HG02870 (cell line): ENCODE data around the gene EIF3L.
"Not testable (repeated sequence)": the region's sequence is repeated elsewhere in the genome, so short reads cannot be mapped to it uniquely, and the experiment has no call there.

Experiments used
- ATAC-seq: cut with Tn5 transposase; IDR thresholded peaks from one replicate; pipeline ENCODE4 v1.9.1; 2021; ENCODE audit warnings: mild to moderate bottlenecking, moderate library complexity; ENCODE audit not compliant: unreplicated experiment

EIF3L gene

DNA sequence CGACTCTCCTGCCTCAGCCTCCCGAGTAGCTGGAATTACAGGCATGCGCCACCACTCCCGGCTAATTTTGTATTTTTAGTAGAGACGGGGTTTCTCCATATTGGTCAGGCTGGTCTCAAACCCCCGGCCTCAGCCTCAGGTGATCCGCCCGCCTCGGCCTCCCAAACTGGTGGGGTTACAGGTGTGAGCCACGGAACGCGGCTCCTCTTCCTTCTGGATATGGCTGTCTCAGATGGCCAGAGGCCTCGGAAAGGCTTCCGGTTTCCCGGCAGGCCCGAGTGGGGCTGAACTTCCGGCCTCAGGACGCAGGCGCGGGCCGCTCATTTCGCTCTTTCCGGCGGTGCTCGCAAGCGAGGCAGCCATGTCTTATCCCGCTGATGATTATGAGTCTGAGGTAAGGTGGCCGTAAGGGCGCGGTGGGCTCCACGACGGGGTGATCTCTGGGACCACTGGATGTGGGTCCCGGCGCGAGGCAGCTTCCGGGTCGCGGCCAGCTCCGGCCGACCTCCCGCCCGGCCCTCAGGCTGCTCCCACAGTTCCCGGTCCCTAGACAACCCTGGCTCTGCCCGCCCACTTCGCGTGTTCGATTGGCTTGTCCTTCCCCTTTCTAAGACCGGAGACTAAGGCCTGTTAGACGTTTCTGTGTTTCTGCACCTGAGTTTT is at the start of gene EIF3L:
Gene EIF3L, plus strand, starts transcription at position 331 of the 663 bp plus-strand sequence. Its CDS starts 31 bp downstream, at position 362.
- peak; percentile 53 for ATAC-seq

DNA sequence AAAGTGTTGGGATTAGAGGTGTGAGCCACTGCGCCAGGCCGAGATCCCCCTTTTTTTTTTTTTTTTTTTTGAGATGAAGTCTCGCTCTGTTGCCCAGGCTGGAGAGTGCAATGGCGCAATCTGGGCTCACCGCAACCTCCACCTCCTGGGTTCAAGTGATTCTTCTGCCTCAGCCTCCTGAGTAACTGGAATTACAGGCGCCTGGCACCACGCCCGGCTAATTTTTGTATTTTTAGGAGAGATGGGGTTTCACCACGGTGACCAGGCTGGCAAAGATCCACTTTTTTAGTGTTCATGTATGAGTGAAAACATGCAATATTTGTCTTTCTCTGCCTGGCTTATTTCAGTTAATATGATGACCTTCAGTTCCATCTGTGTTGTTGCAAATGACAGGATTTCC is 49.2 kb upstream of the EIF3L start:
- ATAC-seq: not testable (repeated sequence)

DNA sequence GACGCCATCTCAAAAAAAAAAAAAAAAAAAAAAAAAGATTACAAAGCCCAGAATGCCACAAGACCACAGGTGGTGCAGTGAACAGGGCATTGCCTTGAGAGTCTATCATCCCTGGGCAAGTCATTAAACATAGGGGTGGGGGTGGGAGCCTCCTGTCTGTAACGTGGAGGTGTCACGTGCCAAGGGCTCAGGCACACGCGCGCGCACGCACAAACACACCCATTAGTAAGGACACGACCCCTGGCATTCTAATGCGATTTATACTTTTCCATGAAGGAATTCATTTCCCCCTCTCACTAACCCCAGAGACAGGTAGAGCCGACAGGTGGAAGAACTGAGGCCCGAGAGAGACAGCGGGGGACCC is 47.3 kb upstream of the EIF3L start:
- no peak for ATAC-seq

DNA sequence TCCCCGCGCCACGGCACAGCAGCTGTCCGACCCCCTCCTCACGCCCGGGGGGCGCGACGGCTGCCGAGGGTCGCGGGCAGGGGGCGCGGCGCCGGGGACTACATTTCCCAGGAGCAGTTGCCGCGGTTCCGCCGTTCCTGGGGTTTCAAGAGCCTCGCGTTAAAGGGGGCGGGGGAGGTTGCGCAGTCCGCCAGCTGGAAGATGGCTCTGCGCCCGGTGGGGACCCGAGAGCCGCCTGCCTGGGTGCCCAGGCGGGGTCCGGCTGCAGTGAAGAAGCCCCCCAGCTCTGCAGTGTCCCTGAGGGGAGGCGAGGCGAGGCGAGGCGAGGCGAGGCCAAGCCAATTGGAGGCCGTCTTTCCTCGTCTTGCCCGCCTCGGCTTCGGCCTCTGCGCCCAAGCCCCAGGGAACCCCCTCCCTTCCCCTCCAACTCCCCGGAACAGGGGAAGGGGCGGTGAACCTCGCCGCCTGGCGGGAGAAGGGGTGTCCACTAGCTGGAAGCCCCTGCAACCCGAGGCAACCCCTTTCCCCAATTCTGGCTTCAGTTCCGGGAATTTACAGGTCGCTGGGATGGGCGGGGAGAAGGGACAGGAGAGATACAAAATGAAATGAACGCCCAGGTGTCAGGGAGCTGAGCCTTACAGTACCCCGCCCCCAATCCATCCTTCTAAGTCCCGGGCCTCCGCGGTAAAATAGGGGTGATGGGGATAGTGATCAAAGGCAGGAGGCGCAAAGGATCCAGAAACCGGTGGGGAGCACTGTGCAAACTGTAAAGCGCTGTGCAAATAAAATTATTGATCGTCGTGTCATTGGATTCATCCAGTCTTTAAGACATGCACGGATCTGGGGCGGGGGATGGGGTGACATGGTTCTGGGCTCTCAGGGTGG is 46.7 kb upstream of the EIF3L start:
- ATAC-seq: no peak

DNA sequence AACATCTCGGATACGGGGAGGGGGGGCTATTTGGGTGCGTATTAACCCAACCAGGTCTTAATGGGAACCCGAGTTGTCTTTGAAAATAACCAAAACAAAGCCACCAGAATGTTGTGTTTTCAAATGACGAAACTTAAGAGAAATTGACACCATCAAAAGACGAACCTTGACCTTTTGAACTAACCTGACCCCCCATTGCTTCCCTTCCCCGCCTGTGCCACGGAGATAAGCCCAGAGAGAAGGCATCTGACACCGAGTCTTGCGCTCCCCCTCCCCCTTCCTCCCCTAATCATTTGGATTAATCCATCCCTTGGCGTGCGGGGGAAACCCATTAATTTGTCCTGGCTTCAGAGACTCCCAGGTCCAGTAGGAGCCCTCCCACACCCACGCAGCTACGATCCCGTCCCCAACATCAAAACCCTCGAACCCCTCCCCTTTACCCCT is 46.0 kb upstream of the EIF3L start:
- ATAC-seq: no peak

DNA sequence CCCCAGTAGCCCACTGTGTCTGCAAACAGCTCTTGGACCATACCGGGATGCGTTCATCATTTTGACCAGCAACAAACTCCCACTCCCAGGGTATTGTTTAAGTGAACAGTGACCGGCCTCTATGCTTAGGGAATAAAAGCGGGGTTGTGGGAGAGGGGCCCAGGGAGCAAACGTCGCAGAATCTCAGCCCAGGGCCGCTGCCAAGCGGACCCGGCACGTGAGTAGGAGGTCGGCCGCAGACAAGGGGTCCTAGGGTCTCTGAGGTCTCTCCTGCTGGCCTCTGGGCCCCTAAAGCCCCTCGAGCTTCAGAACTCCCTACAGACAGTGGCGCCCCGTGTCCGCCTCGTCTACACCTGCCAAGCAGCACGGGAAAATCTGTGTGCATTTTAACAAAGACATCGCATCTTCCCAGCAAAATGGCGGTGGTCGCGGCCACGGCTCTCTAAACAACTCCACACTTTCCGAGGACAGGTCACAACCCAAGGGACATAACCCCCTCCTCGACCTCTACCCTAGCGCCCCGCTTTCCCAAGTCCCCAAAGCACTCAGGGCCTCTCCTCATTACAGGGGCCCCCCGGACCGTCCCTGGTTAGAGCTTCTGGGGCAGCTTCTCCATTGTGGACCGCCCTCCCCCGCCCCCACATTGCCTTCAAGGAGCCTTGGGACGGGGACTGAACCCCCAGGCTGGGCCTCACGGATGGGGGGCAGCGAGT is 45.4 kb upstream of the EIF3L start:
- no peak for ATAC-seq

DNA sequence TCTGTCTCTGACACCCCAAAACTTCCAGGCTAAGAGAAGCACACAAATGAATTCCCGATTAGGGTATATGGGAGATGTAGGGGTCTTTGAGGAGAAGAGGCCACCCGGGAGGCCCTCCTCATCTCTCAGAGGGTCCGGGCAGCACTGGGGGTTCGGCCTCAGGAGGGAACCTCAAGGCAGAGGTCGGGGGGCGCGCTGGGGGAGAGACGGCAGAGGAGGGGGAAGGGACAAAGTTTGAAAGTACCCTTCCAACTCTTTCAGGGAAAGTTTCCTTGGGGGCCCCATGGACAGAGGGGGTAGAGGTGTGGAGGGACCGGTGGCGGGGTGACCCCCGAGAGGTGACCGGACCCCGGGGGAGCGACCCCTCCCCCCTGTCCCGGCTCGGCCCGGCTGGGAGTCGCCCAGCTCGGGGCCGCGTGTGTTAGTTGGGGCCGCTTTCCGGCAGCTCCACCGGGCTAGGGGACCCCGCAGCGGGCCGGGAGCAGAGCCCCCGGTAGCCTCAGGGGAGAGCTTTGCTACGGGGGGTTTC is 44.8 kb upstream of the EIF3L start:
- no peak for ATAC-seq

DNA sequence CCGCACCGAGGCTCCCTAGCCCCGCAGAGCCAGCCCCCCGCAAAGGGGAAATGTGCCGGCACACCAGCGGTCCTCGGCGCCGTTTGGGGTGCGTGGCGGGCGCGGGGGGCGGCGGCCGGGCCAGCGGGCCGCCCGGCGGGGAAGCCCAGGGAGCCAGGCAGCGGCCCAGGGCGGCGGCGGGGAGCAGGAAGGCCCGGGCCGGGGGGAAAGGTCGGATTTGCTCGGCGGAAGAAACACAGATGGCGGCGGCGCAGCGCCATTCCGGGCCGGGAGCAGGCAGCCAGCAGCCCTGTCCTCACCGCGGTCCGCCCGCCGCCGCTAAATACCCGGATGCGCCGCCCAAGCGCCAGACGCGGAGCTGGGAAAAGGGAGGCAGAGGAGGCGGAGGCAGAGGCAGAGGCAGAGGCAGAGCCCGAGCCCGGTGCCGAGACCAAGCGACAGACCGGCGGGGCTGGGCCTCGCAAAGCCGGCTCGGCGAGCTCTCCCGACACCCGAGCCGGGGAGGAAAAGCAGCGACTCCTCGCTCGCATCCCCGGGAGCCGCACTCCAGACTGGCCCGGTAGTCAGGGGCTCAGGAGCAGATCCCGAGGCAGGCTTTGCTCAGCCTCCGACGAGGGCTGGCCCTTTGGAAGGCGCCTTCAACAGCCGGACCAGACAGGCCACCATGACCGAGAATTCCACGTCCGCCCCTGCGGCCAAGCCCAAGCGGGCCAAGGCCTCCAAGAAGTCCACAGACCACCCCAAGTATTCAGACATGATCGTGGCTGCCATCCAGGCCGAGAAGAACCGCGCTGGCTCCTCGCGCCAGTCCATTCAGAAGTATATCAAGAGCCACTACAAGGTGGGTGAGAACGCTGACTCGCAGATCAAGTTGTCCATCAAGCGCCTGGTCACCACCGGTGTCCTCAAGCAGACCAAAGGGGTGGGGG is 44.1 kb upstream of the EIF3L start:
- no peak for ATAC-seq

DNA sequence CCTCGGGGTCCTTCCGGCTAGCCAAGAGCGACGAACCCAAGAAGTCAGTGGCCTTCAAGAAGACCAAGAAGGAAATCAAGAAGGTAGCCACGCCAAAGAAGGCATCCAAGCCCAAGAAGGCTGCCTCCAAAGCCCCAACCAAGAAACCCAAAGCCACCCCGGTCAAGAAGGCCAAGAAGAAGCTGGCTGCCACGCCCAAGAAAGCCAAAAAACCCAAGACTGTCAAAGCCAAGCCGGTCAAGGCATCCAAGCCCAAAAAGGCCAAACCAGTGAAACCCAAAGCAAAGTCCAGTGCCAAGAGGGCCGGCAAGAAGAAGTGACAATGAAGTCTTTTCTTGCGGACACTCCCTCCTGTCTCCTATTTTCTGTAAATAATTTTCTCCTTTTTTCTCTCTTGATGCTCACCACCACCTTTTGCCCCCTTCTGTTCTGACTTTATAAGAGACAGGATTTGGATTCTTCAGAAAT is 43.4 kb upstream of the EIF3L start:
- no peak for ATAC-seq

DNA sequence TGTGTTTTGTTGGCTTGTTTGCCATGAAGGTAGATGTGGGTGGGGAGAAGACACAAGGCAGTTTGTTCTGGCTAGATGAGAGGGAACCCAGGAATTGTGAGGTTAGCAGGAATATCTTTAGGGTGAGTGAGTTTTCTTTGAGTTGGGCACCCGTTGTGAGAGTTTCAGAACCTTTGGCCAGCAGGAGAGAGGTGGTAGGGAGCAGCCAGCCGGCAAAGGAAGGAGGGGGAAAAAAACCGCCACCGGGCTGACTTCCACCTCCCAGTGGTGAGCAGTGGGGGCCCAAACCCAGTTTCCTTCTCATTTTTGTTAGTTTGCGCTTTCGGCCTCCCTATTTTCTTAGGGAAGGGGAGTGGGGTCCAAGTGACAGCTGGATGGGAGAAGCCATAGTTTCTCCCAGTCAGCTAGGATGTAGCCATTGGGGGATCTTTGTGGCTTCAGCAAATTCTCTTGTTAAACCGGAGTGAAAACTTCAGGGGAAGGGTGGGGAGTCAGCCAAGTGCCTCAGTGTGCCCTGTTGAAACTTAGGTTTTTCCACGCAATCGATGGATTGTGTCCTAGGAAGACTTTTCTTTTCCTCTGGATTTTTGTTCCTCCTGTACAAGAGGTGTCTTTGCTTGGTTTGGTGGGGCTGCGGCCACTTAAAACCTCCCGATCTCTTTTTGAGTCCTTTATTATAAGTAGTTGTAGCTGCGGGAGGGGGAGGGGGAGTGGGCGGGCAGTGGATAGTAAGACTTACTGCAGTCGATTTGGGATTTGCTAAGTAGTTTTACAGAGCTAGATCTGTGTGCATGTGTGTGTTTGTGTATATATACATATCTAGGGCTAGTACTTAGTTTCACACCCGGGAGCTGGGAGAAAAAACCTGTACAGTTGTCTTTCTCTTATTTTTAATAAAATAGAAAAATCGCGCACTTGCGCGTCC is 42.5 kb upstream of the EIF3L start:
- ATAC-seq: no peak

DNA sequence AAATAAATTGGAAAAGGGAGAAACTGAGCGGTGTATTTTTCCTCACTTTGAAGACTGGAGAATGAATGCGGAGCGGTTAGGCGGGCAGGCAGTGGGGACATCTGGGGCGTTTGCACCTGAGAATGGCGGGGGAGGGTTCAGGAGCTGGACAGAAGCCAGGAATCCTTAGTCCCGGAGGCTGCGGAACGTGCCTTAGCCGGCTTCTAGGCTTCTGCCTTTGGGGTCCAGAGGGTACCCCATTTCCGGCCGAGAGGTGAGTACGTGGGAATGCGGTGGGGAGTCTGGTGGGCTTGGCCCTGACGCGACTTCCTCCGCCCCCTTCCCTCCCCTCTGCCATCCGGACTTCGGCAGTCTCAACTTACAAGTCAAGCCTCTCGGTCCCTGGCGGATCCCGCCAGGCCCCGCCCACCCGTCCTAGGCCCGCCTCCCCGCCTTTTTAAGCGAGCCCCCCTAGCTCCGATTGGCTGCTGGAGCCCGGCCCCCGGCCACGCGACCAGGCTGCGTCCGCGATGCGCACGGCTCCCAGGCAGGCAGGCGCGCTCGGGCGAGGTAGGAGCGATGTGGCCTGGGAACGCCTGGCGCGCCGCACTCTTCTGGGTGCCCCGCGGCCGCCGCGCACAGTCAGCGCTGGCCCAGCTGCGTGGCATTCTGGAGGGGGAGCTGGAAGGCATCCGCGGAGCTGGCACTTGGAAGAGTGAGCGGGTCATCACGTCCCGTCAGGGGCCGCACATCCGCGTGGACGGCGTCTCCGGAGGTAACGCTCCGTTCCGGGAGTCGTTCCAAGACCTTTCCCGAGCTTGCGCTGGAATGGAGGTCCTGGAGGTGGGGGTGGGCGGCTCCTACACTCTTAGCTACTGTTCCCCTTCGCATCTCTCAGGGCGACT is 41.6 kb upstream of the EIF3L start, which contains the start of gene GCAT:
Gene GCAT, plus strand, starts transcription at position 525 of the 884 bp plus-strand sequence. Its CDS starts 34 bp downstream, at position 559.
- ATAC-seq: peak; percentile 73

DNA sequence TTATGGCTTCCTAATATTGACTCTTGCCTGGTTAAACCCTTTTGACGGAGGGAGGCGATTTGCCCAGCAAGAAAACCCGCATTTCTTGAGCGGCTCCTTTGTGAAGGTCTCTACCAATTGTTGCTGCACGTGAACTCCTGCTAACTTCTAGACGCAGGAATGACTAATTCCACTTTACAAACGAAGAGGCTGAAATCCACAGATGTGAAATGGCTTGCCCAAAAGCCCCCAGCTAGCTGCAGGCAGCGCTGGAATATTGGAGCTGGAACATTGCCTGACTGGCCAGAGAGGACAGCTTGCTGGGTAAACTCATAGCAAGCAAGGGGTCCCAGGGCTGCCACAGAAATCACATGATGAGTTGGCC is 40.9 kb upstream of the EIF3L start:
- no peak for ATAC-seq

DNA sequence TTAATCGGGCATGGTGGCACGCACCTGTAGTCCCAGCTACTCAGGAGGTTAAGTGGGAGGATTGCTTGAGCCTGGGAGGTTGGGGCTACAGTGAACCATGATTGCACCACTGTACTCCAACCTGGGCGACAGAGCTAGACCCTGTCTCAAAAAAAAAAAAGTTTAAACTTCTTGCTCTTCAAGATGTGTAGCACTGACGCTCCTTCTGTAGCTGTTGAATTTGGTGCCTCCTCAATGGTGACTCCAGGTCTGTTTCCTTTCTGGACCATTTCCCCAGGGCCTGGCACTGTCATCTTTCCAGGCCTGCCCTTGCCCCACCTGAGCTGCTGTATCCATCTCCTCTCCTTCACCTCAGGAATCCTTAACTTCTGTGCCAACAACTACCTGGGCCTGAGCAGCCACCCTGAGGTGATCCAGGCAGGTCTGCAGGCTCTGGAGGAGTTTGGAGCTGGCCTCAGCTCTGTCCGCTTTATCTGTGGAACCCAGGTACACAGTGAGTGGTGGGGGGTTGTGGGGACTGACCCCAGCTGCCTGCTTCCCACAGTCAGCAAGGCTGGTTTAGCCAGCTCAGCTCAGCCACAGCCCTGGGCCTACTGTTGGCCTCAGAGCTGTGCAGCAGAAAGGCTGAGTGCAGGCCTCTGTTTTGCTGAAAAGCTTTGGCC is 39.4 kb upstream of the EIF3L start:
- no peak for ATAC-seq

DNA sequence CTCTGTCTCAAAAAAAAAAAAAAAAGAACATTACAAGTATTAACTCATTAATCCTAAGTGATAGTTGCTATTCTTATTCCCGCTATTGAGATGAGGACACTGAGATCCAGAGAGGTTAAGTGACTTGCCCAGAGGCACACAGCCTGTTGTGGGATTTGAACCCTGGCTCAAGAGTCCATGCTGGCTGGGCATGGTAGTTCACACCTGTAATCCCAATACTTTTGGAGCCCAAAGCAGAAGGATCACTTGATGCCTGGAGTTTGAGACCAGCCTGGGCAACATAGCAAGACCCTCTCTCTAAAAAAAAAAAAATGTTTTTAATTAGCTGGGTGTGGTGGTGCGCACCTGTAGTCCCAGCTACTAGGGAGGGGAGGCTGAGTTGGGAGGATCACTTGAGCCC is 37.4 kb upstream of the EIF3L start:
- ATAC-seq: no peak

DNA sequence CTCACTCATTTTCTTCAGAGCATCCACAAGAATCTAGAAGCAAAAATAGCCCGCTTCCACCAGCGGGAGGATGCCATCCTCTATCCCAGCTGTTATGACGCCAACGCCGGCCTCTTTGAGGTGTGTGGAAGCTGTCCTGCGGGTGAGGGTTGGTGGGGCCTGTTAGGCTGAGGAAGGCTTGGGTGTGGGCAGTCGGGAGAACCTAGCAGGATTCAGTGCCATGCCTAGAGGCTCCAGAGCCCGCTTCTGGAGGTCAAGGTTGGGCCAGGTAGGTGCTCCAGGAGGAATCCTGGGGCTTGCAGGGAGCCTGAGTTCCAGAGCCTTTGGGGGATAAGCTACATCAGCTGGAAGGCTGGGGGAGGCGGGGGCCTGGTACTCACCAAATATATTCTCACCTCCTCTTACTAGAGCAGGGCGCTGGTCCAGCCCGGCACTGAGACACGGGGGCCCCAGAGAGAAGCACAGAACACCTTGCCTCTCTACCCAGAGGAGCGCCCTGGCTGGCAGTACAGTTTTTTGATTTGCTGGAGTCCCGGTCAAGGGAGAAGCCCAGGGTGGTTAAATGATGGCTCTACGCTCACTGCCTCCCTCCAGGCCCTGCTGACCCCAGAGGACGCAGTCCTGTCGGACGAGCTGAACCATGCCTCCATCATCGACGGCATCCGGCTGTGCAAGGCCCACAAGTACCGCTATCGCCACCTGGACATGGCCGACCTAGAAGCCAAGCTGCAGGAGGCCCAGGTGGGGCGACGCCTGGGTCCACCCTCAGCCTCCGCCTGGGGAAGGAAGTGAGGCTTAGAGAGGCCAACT is 36.1 kb upstream of the EIF3L start:
- no peak for ATAC-seq

DNA sequence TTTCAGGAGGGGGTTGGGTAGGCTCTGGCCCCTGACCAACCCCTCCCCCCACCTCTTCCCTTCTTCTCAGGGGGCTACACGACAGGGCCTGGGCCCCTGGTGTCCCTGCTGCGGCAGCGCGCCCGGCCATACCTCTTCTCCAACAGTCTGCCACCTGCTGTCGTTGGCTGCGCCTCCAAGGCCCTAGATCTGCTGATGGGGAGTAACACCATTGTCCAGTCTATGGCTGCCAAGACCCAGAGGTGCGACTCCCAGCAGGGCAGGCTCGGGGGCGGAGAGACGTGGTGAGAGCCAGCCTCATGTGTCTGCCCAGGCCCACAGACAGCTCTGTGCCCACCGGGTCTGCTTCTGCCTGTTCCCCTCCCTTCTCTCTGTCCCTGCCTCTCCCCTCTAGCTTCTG is 33.6 kb upstream of the EIF3L start:
- no peak for ATAC-seq
